ENCODE results near the gene AATK.

The AATK gene

GRCh38 chr17:81135505-81136278 lies 30.3 kb downstream of the AATK start:
- no peak overlapping the region for H3K27ac ChIP-seq
- H3K4me3 ChIP-seq: no peak overlapping the region
- peaks cover 0 to 5% of the 10 kb centered on the region in 2 donors for H3K27me3 ChIP-seq
- H3K36me3 ChIP-seq: no peaks in the 10 kb centered on the region
- intact Hi-C loops (cut with DNase I; ENCODE audit: low total_unique reads): no loop called here
- DNase-seq: no peak
- TF ChIP-seq, protein P1, sequence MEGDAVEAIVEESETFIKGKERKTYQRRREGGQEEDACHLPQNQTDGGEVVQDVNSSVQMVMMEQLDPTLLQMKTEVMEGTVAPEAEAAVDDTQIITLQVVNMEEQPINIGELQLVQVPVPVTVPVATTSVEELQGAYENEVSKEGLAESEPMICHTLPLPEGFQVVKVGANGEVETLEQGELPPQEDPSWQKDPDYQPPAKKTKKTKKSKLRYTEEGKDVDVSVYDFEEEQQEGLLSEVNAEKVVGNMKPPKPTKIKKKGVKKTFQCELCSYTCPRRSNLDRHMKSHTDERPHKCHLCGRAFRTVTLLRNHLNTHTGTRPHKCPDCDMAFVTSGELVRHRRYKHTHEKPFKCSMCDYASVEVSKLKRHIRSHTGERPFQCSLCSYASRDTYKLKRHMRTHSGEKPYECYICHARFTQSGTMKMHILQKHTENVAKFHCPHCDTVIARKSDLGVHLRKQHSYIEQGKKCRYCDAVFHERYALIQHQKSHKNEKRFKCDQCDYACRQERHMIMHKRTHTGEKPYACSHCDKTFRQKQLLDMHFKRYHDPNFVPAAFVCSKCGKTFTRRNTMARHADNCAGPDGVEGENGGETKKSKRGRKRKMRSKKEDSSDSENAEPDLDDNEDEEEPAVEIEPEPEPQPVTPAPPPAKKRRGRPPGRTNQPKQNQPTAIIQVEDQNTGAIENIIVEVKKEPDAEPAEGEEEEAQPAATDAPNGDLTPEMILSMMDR (IDR thresholded peaks at IDR 0.05): no peak
- no peaks in the 10 kb centered on the region for H3K4me1 ChIP-seq
- no peaks in the 10 kb centered on the region for H3K9me3 ChIP-seq

- Histone ChIP-seq H3K4me3 (no peak overlapping the region), H3K27ac (no peak overlapping the region), H3K36me3 (no peaks in the 10 kb centered on the region), H3K27me3 (peaks cover 0 to 11% of the 10 kb centered on the region in 2 donors), H3K9me3 (no peaks in the 10 kb centered on the region), H3K4me1 (no peaks in the 10 kb centered on the region)
- TF ChIP-seq, protein P1 (IDR thresholded peaks at IDR 0.05): no peak
- intact Hi-C loops (cut with DNase I; ENCODE audit: low total_unique reads): no loop called here
- DNase-seq: no peak
Observed at GRCh38 chr17:81134064-81134781, 31.8 kb downstream of the AATK start.

GRCh38 chr17:81132770-81133723 lies 33.0 kb downstream of the AATK start:
- Histone ChIP-seq H3K4me1 (no peaks in the 10 kb centered on the region), H3K27me3 (peaks cover 0 to 11% of the 10 kb centered on the region in 2 donors), H3K4me3 (no peak overlapping the region), H3K9me3 (no peaks in the 10 kb centered on the region), H3K36me3 (no peaks in the 10 kb centered on the region), H3K27ac (no peak overlapping the region)
- DNase-seq: no peak
- intact Hi-C loops (cut with DNase I; ENCODE audit: low total_unique reads): no loop called here
- TF ChIP-seq, protein P1 (IDR thresholded peaks at IDR 0.05): no peak

GRCh38 chr17:81132197-81132540 lies 33.9 kb downstream of the AATK start:
- no peaks in the 10 kb centered on the region for H3K36me3 ChIP-seq
- TF ChIP-seq, protein P1 (IDR thresholded peaks at IDR 0.05): no peak
- intact Hi-C loops (cut with DNase I; ENCODE audit: low total_unique reads): no loop called here
- H3K9me3 ChIP-seq: no peaks in the 10 kb centered on the region
- peaks cover 0 to 13% of the 10 kb centered on the region in 2 donors for H3K27me3 ChIP-seq
- H3K4me1 ChIP-seq: no peaks in the 10 kb centered on the region
- DNase-seq: no peak
- no peak overlapping the region for H3K27ac ChIP-seq
- no peak overlapping the region for H3K4me3 ChIP-seq

DNA sequence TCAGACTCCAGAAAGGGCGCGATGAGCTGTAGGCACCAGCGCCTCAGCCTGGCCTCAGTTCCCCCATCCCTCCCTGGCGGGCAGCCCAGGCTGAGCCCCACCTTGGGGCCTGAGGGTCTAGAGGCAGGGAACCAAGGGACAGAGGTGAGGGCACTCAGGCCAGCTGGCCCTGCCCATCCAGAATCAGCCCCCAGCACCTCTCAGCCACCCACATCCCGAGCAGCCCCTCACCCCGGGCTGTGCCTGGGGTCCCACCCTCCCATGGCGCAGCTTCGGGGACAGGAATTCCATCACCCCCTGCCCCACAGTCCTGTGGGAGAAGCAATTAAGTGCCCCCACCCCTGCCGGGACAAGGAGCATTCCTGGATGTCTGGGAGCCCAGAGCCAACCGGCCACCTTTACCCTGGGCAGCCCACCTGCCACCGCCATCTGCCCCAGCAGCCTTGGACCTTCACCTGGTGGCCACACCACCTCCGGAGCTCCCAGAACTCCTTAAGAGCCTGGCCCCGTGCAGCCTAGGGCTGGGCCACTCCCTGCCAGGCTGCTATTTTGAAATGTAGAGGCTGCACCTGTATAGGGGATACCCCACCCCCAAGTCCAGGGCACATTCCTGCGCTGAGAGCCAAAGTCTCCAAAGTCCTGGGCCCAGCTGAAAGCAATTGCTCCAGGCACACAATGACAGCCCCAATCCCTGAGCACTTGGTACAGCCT lies 34.4 kb downstream of the AATK start:
- intact Hi-C loops (cut with DNase I; ENCODE audit: low total_unique reads): no loop called here
- Histone ChIP-seq H3K4me1 (no peaks in the 10 kb centered on the region), H3K4me3 (no peak overlapping the region), H3K36me3 (no peaks in the 10 kb centered on the region), H3K27me3 (peaks cover 0 to 16% of the 10 kb centered on the region in 2 donors), H3K27ac (no peak overlapping the region), H3K9me3 (no peaks in the 10 kb centered on the region)
- TF ChIP-seq, protein P1 (IDR thresholded peaks at IDR 0.05): no peak
- no peak for DNase-seq
